HG02763 (cell line): ENCODE measurements around the gene ZNF319.
A peak's percentile ranks its signal among the peaks of the same experiment; 100 is the strongest.
"Not testable (repeated sequence)": the region's sequence is repeated elsewhere in the genome, so short reads cannot be mapped to it uniquely, and the experiment has no call there.

ENCODE experiments used
- ATAC-seq: cut with Tn5 transposase; IDR thresholded peaks from one replicate; pipeline ENCODE4 v1.9.1; 2021; ENCODE audit warnings: mild to moderate bottlenecking, moderate library complexity; ENCODE audit not compliant: unreplicated experiment

The ZNF319 gene

DNA sequence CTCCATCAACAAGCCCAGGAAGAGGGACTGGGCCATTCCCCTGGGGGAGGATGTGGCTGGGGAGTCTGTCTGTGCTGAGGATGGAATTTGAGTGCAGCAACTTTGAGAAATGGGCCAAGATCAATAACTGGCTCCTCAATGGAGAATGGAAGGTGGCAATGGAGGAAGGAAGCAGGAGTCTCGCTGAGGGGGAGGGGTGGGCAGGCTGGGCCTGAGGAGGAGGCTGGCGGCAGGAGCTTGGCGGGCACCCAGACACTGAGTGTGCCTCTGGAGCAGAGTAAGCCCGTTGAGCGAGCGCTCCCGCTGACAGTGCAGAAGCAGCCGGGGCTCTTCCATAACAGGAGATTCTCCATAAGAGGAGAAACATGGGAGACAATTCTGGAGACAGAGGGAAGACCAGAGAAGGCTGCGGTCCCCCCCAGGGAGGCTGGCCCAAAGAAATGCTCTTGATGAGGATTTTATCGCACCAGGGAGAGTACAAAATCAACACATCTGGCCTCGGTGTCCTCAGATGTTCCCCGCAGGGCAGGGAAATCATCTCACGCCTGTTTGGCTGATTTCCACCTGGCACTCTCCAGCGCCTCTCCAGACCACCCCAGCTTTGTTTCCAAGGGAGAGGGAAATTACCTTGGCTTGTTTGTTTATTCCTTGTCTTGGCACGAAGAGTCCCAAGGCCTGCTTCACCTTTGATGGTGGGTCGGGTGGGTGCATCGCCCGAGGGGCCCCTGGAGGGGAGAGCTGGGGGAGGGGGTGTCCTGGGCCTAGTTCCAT, 22.3 kb upstream of the ZNF319 start:
- no peak for ATAC-seq

DNA sequence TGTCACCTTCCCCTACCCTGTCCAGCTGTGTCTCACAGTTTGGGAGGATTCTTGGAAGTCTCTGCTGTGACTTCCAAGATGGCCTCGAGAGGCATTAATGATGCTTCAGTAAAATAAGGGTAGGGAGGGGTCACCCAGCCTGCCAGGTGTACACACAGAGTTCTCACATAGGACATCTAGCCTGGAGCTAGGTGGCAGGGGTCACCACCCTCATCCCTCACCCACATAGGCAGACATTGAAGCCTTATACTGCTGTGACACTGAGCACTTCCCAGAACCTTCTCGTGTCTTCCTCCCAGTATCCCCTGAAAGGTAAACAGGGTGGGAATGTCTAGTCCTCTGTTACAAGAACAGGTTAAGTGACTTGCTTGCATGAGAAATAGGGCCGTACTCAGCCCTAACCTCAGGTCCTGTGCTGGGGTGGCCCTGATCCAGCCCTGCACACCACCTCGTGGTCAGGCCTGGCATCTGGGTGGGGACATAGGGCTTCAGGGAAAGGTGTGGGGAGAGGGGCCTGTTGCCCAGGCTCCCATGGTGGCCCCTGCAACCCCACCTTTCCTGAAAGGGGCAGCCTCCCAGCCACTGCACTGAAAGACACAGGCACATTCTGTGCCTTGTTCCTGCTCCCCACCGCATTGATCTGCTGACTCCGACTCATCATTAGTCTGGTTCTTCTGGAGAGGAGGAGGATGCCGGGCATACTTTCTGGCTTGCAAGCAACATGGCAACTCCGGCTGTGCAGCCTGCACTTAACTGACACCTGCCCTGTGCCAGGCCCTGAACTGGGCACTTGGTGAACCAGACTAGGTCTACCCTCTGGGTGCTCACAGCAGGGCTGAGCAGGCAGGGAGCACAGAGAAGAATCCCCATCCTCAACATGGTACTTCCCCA, 21.4 kb upstream of the ZNF319 start:
- no peak for ATAC-seq

DNA sequence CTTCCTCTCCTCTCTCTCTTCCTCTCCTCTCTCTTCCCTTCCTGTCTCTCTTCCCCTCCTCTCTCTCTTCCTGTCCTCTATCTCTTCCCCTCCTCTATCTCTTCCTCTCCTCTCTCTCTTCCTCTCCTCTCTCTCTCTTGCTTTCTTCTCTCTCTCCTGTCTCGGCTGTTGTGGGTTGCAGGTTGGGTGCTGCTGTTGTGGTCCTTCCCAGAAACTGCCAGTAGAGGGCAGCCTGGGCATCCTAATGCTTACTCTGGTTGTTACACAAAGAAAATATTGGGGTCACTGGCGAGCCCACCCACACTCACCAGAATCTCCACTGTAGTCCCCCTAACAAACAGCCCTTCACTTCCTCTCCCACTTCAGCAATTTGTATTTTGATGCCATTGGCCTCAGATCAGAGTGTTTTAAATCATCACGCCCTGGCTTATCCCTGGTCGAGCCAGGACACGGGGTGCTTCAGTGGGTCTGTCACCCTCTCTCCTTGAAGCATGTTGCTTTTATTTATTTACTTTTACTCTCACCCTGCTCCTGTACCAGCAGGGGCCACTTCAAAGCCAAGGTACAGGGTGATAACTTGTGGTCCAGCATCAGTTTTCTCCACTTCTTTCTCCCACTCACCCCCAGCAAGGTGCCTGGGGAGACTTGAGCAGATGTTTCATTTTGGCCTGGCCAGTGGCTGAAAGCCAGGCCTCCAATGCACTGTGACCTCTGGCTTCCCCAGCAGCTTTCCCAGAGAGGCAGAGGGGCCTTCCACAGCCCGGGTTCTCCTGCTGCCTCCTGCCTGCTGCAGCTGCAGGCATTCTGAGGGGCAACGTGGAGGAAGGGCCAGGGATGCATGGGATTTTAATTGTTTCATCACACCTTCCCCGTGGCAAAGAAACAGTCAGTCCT, 20.4 kb upstream of the ZNF319 start:
- no peak for ATAC-seq

DNA sequence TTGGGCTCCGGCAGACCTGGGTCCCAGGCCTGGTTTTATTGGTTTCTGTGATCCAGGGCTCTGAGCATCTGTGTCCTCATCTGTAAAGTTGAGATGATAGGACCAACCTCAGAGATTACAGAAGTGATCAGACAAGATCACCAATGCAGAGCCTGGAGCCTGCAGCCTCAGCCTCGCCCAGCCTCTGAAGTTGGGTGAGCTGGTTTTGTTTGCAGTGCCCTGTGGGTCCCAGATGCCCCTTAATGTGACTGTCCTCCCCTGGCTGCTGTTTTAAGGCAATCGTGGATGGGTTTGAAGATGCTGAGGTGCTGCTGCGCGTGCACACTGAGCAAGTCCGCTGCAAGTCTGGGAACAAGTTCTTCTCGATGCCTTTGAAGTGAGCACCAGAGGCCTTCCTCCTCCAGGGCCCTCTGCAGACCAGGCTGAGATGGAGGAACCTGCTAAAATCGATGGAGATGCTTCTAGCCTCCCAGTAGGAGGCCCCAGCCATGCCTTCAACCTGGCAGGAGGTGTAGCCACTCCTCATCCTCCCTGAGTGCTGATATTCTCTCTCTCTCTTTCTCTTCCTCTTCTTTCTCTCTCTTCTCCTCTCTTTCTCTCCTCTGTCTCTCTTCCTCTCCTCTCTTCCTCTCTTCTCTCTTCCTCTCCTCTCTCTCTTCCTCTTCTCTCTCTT, 19.5 kb upstream of the ZNF319 start:
- no peak for ATAC-seq

DNA sequence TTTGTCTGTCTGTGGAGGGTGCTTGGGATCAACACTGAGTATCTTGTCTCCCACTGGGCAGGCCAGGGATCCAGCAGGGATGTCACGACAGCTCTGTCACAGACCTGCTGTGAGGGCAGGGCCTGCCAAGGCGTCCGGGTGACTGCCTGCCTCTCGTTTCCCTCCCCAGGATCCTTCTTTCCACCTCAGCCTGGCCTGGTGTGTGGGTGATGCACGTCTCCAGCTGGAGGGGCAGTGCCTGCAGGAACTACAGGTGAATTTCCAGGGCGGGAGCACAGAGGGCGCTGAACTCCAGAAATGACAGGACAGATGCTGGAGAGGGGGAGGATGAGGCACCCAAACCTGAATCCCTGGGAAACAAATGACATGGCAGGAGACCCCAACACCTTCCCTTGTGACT, 18.3 kb upstream of the ZNF319 start:
- ATAC-seq = no peak

DNA sequence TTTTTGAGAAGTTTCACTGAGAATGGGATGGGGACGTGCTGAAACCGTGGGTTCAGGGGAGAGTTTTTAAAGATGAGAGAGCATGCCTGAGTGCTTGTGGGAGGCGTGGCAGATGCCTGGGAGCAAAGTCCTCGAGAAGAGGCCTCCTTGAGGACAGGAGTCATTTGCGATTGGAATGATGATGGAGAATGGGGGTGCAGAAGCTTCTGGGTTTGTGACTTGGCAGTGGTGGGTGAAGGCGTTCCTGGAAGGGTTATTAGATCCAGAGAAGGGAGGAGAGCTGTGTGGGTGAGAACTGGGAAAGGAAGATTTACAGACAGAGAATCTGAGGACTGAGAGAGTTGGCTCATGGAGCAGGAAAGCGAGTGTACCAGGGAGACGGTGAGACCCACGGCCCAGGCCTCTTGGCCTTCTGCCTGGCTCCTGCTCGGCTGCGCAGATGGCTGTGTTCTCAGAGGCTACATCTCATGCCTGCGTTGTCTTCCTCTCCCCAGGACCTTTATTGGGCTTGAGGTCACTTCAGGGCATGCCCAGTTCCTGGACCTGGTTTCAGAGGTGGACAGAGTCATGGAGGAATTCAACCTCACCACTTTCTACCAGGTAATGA, 16.5 kb upstream of the ZNF319 start:
- ATAC-seq = no peak

DNA sequence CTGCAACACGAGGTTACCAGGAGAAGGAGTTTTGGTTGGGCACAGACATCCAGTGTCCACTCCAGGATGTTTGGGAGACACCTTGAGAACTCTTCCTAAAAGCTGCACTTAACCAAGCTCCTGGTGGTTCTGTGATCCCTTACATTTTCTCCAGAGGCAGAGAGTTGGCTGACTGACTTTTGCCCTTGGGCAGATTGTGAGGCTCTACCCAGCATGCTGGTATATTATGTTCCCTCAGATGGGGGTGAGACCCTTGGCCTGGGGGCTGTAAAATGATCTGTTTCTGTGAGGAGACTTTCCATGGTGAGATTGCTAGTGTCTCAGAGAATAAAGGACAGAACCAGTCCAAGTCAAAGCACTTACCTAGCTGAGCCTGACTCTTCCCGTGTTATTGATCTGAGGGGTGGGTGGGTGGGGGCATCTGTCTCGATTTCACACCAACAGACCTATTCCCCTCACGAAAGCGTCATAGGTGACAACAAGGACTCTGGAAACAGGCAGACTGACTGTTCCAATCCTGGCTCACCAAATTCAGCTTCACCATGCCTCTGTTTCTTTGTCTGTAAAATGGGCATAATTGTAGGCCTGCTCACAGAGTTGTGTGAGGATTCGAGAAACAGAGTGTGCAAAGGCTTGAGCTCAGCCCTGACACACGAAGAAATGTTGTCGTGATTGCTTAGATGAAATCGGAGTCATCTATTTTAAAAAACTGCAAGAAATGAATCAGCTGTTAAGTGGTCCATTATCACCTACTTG, 12.9 kb upstream of the ZNF319 start:
- ATAC-seq = no peak

DNA sequence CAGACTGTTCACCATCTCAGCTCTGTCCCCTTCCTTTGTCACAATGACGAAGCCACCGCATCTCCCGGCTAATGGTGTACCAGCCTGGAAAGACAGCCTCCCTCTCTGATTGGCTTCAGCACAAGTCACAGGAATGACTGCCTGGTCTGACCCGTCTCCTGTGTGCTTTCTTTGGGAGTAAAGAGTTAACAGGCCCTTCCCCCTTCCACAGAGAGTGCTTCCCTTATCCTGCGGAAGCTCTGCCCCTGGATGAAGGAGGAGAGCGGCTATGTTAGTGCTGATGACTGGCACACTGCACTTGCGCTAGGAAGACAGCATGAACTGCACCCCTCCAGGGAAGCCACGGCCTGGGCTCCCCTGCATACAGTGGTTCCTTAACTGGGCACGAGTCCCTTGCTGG, 12.0 kb upstream of the ZNF319 start:
- ATAC-seq = no peak

DNA sequence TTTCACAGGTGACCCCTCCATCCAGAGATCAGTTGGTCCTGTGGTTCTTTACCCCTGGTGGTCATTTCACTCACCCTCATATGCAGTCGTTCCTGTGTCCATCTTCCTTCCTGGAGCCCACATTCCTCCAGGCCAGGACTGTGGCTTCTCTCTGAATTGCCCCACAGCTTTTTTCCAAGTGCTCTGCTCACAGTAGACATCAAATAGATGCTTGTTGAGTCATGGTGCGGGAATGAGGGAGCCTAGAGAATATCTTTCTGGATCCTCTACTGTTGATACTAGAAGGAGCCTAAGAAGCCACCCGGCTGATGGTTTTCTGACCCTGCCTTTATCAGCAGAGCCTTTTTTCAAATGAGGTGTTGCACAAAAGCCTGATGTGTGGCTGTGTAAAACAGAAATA, 11.2 kb upstream of the ZNF319 start:
- ATAC-seq = no peak

DNA sequence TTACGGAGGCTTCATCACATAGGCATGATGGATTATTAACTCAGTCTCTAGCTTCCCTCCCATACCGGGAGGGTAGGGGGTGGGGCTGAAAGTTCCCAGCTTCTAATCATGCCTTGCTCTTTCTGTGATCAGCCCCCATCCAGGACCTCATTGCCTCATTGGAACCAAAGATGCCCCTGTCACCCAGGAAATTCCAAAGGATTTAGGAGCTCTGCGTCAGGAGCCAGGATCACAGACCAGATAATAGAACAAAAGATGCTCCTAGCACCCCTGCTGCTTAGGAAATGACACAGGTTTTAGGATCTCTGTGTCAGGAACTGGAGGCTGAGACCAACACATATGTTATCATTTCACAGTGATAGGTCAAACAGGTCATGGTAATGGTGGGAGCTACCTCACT, 10.4 kb upstream of the ZNF319 start:
- ATAC-seq = no peak

DNA sequence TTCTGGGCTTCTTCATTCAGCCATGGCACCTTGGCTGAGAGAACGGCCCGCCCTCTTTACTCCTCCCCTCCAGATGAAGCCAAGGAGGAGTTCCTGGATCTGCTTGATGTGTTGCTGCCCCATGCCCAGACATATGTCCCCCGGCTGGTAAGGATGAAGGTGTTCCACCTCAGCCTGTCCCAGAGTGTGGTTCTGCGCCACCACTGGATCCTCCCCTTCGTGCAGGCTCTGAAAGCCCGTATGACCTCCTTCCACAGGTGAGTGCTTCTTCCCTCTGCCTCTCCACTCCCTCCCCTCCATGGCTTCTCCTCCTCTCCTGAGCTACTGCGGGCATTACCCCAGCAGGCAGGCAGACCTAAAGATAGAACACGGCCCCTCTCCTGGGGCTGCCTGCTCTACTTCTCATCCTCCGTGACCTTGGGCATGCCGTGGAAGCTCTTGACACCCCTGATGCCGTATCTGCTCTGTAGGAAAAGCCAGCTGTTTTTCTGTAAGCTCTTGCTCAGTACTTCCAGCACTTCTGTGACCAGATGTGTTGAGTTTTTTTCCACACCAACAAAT, 9.5 kb upstream of the ZNF319 start:
- ATAC-seq = no peak

DNA sequence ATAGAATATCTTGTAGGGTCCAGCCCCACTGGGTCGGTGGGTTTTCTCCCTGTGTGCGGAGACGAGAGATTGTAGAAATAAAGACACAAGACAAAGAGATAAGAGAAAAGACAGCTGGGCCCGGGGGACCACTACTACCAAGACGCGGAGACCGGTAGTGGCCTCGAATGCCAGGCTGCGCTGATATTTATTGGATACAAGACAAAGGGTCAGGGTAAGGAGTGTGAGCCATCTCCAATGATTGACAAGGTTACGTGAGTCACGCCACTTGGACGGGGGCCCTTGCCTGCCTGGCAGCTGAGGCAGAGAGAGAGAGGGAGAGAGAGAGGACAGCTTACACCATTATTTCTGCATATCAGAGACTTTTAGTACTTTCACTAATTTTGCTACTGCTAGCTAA, 4.3 kb upstream of the ZNF319 start:
- ATAC-seq = not testable (repeated sequence)

DNA sequence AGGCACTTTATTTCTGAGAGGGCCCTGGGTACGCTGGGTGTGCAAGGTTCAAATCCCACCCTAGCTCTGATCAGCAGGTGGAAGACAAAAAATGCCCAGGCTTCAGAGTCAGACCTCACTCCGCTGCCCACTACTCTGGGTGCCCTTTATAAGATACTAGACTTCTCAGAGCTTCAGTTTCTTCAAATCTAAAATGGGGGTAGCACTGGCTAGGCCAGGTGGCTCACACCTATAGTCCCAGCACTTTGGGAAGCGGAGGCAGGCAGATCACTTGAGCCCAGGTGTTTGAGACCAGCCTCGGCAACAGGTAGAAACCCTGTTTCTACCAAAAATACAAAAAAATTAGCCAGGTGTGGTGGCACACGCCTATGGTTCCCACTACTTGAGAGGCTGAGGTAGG, 2.5 kb upstream of the ZNF319 start:
- ATAC-seq = no peak

DNA sequence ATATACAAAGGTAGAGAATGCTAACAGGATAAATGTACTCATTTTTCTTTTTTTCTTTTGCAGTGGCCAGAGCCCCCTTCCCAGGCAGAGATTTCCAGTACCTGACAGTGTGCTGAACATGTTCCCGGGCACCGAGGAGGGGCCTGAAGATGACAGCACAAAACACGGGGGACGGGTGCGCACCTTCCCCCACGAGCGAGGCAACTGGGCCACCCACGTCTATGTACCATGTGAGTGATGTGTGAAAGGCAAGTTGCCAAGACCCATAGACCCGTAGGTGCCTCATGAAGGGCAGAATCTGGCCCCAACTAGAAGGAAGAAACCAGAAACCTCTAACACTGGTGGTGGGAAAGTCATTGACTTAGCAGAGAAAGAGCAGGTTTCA, 1.9 kb upstream of the ZNF319 start:
- ATAC-seq = no peak

DNA sequence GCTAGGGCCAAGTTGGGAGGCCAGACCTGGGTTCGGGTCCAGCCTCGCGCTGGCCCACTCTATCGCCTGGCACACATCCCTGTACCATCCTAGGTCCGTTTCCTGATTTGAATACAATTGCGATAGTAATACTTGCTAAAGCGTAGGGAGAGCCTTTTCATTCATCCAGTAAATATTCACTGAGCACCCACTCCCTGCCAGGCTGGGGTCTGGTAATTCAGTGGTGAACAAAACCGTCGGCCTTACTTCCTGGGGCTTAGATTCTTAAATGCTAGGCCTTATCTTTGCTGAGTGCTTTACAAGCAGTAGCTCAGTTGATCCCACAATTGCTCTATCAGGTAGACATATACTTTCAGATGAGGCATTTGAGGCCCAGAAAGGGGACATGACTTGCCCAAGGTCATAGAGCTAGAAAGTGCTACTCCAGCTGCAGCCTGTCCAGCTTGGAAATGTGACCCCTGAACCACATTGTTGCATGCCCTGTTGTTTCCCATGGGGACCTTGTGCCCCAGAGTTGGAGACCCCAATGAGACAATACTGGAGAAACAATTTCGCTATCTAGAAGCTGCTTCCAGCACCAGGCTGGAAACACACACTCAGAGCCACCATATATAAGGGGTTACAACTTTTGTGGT, 1.4 kb upstream of the ZNF319 start:
- no peak for ATAC-seq

DNA sequence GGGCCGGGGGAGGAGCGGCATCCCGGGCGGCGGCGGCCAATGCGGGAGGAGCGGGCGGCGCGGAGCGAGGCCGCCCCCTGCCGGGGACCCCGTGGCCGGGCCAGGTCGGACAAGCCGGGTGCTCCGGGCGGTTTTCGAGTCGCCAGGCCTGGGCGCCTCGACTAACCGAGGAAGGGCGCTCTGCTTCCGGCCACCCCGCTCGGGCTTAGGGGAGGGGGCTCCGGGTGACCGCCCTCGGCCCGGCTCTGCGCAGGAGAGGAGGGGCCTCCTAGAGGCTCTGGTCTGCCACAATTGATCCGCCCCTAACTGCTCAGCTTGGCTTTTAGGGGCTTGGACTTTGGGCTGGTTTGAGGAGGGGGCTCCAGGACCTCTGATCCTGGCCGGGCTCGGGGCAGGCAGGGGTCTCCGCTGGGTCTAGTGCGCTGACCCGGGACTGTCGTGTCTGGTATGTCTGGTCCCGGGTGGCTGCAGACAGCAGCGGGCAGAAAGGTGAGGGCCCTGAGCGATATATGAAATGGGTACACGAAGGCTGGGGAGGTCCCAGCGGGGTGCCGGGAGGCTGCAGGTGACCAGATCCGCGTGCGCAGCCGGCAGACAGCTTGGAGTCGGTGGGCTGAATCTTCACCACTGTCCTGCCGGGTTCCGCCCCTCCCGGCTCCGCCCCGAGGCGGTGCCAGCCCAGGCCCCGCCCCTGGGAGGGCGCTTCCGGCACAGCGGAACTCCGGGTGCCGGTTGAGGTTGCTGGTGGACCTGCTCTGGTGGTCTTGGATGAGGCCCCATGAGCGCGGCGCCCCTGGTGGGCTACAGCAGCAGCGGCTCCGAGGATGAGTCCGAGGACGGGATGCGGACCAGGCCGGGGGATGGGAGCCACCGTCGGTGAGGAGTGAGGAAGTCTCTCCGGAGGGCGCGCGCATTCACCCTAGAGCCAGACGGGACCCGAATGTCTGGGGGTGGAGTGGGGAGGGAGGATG, 519 bp upstream of the ZNF319 start, which contains the start of gene USB1:
USB1 (plus strand) TSS at position 702 of the 971 bp plus-strand sequence; CDS start at position 779, 77 bp downstream.
- peak; percentile 79 for ATAC-seq

DNA sequence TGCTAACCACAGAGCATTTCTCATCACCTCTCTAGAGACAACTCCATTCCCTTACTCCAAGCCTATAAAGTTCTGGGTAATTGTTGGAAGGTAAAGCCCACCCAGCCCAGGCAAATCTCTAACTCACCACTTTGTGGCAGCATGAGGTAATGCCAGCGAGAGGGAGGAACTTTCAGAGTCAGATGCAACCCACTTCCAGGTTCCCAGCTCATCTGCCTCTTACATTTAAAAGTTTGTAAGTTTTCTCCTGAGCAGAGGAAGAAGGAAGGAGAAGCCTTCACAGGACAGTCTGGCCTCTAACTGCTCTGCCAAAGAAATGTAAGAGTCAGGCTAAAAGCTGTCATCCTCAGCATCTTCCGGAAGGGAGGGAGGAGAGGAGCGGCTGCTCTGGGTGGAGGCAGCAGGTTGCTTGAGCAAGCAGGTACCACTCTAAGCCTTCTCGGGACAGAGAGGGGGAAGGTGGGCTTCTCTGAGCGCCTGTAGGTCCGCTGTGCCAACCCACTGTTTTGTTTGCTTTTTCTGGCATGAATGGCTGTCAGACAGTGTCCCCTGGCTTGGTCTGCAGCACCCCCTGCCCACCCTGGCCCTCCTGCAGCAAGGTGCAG, 1.0 kb downstream of the ZNF319 start:
- ATAC-seq = no peak
